ENCODE results near the gene FAM13A.

- TF ChIP-seq CTCF (IDR thresholded peaks at IDR 0.05) (no peak), POLR2AphosphoS5 (IDR thresholded peaks at IDR 0.05) (no peak), POLR2A (IDR thresholded peaks at IDR 0.05) (no peak)
These were observed 295.0 kb downstream of the FAM13A start for GRCh38 chr4:88761861-88762523.

Data from breast epithelium (tissue), 3 donors.